PC-3 (cell line): Measurements from ENCODE around the gene TPGS1. TPM values are rescaled to one million over a fixed set of nuclear protein-coding genes. Genes with fewer than 3 reads are reported as not detected.

Experiments
- ATAC-seq: fragments of 200-7000 bp; cut with Tn5 transposase; 2 replicates; pipeline ENCODE4 v1.9.1; 2020; ENCODE audit warnings: mild to moderate bottlenecking, moderate library complexity
- BruUV-seq: library from RNA; stranded (reverse); fragments of 400-500 nt; replicated peaks from 2 replicates; lab custom pipeline; 2021; lab: Mats Ljungman, UMichigan
- CTCF ChIA-PET: fragments of 300-600 bp; sonication (Branson Sonifier 250); formaldehyde crosslinking; loops from one replicate; lab custom pipeline; 2022; ENCODE audit warnings: antibody characterized with exemption; lab: Charles Lee
- POLR2A ChIA-PET: fragments of 300-600 bp; sonication (Branson Sonifier 250); formaldehyde crosslinking; loops from one replicate; lab custom pipeline; 2022; ENCODE audit warnings: antibody characterized with exemption; ENCODE audit not compliant: unreplicated experiment; lab: Charles Lee
- DNase-seq: peaks from one replicate; pipeline ENCODE4 v3.0.0-alpha.2; 2015
- H2AFZ ChIP-seq: fragments of 300-600 bp; sonication (generic); 2 replicates; pipeline ENCODE4 v1.6.0; 2016; ENCODE audit warnings: antibody characterized with exemption, low read length
- H3F3A ChIP-seq: fragments of 300-600 bp; sonication (generic); one replicate; pipeline ENCODE4 v1.6.0; 2017; ENCODE audit warnings: antibody characterized with exemption, low read length, control low read depth, mild to moderate bottlenecking; ENCODE audit not compliant: unreplicated experiment
- H3K27ac ChIP-seq: fragments of 300-600 bp; sonication (generic); 2 replicates; pipeline ENCODE4 v1.5.1; 2016; ENCODE audit warnings: mild to moderate bottlenecking, low read length
- H3K27me3 ChIP-seq: fragments of 300-600 bp; sonication (generic); 2 replicates; pipeline ENCODE4 v1.6.1; 2016; ENCODE audit warnings: low read length, mixed read lengths
- H3K36me3 ChIP-seq: fragments of 300-600 bp; sonication (generic); 2 replicates; pipeline ENCODE4 v1.6.1; 2016; ENCODE audit warnings: low read depth, mixed run types, low read length, mixed read lengths
- H3K4me1 ChIP-seq: fragments of 300-600 bp; sonication (generic); 2 replicates; pipeline ENCODE4 v1.5.1; 2016; ENCODE audit warnings: low read length; ENCODE audit not compliant: insufficient read depth
- H3K4me2 ChIP-seq: fragments of 300-600 bp; sonication (generic); 2 replicates; pipeline ENCODE4 v1.6.0; 2016; ENCODE audit warnings: low read length
- H3K4me3 ChIP-seq: fragments of 300-600 bp; sonication (generic); 2 replicates; pipeline ENCODE4 v1.5.1; 2016; ENCODE audit warnings: mild to moderate bottlenecking, low read length, mixed read lengths
- H3K79me2 ChIP-seq: fragments of 300-600 bp; sonication (generic); 2 replicates; pipeline ENCODE4 v1.6.1; 2017; ENCODE audit warnings: low read length, mixed read lengths
- H3K9ac ChIP-seq: fragments of 300-600 bp; sonication (generic); 2 replicates; pipeline ENCODE4 v1.6.0; 2016; ENCODE audit warnings: mild to moderate bottlenecking, low read length
- H3K9me2 ChIP-seq: fragments of 300-600 bp; sonication (generic); replicated peaks from 2 replicates; pipeline ENCODE4 v1.6.1; 2016; ENCODE audit warnings: mixed run types, low read length, mixed read lengths
- H3K9me3 ChIP-seq: fragments of 300-600 bp; sonication (generic); 2 replicates; pipeline ENCODE4 v1.6.1; 2016; ENCODE audit warnings: low read length, mixed read lengths
- H4K20me1 ChIP-seq: fragments of 300-600 bp; sonication (generic); 2 replicates; pipeline ENCODE4 v1.6.1; 2016; ENCODE audit warnings: low read length, mixed read lengths
- EZH2 ChIP-seq: fragments of 300-600 bp; sonication (generic); IDR thresholded peaks from one replicate; pipeline ENCODE4 v1.6.1; 2017; ENCODE audit warnings: antibody characterized with exemption, mild to moderate bottlenecking, low read length; ENCODE audit not compliant: unreplicated experiment
- EZH2phosphoT487 ChIP-seq: fragments of 300-600 bp; sonication (generic); IDR thresholded peaks from 2 replicates; pipeline ENCODE4 v1.6.1; 2018; ENCODE audit warnings: mild to moderate bottlenecking, antibody characterized with exemption, low read length, borderline replicate concordance
- intact Hi-C: fragments of 100-400 bp; cut with micrococcal nuclease; formaldehyde crosslinking; loops from 2 replicates; pipeline ENCODE4 v1.9.0; 2023
- total RNA-seq: library from RNA; depleted of rRNA; stranded (reverse); fragments of >200 nt; gene quantifications from 2 replicates; pipeline ENCODE4 v1.2.3, GENCODE V29; 2014
- TF ChIP-seq, protein P1 (sequence below): fragments of 300-600 bp; sonication (generic); conservative IDR thresholded peaks from 2 replicates; pipeline ENCODE4 v1.5.1; 2017; ENCODE audit warnings: antibody characterized with exemption, low read depth, mild to moderate bottlenecking, low read length

The TPGS1 gene
- total RNA-seq, 1 experiment from 2014 or later = 28.5 TPM

DNA sequence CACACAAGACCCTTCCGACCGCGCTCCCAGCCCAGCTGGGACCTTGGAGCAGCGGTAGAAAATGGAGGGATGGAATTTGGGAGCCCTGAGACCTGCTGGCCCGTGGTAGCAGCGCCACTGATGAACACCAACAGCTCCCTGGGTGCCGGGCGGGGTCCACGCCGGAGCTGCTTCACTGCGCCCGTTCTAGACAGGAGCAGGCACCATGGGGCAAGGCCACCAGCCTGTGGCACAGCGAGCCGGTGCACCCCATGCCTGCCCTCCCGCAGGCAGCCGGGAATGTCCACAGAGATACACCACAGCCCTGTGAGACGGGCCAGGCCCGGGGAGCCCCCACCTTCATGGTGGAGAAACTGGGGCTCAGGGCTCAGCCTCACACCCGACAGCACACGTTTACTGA lies 36.6 kb upstream of the TPGS1 start:
- Histone ChIP-seq H3F3A (no peaks in the 10 kb centered on the region), H3K4me3 (no peak overlapping the region), H3K79me2 (no peaks in the 10 kb centered on the region), H3K4me2 (no peak overlapping the region), H4K20me1 (no peaks in the 10 kb centered on the region), H3K9me2 (no peaks in the 10 kb centered on the region), H3K27me3 (no peaks in the 10 kb centered on the region), H3K36me3 (no peaks in the 10 kb centered on the region), H3K4me1 (no peaks in the 10 kb centered on the region), H3K9ac (no peak overlapping the region), H3K27ac (no peak overlapping the region), H3K9me3 (no peaks in the 10 kb centered on the region), H2AFZ (no peak overlapping the region)
- TF ChIP-seq, protein P1, sequence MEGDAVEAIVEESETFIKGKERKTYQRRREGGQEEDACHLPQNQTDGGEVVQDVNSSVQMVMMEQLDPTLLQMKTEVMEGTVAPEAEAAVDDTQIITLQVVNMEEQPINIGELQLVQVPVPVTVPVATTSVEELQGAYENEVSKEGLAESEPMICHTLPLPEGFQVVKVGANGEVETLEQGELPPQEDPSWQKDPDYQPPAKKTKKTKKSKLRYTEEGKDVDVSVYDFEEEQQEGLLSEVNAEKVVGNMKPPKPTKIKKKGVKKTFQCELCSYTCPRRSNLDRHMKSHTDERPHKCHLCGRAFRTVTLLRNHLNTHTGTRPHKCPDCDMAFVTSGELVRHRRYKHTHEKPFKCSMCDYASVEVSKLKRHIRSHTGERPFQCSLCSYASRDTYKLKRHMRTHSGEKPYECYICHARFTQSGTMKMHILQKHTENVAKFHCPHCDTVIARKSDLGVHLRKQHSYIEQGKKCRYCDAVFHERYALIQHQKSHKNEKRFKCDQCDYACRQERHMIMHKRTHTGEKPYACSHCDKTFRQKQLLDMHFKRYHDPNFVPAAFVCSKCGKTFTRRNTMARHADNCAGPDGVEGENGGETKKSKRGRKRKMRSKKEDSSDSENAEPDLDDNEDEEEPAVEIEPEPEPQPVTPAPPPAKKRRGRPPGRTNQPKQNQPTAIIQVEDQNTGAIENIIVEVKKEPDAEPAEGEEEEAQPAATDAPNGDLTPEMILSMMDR = no peak
- TF ChIP-seq EZH2 (no peak), EZH2phosphoT487 (no peak)
- BruUV-seq = no TSS peak
- ChIA-PET POLR2A (no interaction called here), CTCF (no interaction called here)
- intact Hi-C loops = no loop called here
- no peak for DNase-seq
- no peak for ATAC-seq

DNA sequence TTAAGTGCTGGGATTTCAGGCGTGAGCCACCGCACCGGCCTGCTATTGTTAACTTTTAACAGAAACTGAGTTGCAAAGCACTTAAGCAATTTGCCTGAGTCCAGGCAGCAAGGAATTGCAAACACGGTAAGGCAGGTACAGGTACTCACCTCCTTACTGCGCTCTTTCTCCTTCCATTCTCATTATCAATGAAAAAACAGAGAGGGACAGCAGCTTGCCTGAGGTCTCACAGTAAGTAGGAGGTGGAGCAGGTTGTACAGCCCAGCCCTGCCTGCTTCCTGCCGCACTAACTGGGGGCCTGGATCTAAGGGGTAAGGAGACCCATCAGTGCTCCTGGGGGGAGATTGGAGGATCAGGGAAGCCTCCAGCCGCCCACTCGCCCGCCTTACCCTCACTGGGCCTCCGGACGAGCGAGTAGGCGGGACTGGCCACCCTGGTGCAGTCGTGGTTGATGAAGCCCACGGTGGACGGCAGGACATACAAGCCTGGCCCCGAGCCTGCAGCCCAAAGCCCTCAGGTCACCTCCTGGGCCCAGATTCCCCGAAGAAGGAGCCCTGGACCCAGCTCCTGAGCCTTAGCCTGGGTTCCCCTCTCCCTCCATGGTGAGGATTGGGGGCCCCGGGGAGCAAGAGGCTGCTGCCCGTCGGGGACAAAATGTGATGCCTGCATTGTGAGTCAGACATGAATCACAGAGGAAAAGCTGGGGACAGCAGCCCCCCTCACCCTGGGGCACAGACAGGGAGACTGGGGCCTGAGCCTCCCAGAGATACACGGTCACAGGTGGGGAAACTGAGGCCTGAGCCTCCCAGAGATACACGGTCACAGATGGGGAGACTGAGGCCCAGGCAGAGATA lies 35.1 kb upstream of the TPGS1 start:
- CTCF ChIA-PET = no interaction called here
- no peak for ATAC-seq

More for the DNA sequence above, 35.1 kb upstream of the TPGS1 start:
- intact Hi-C loops = no loop called here
- Histone ChIP-seq H3K9me3 (no peaks in the 10 kb centered on the region), H3K4me3 (no peak overlapping the region), H3K79me2 (no peaks in the 10 kb centered on the region), H3K4me2 (no peak overlapping the region), H3K9me2 (no peaks in the 10 kb centered on the region), H3K9ac (no peak overlapping the region), H3K36me3 (no peaks in the 10 kb centered on the region), H3K27me3 (no peaks in the 10 kb centered on the region), H3F3A (no peaks in the 10 kb centered on the region), H2AFZ (no peak overlapping the region), H3K27ac (no peak overlapping the region), H4K20me1 (no peaks in the 10 kb centered on the region), H3K4me1 (no peaks in the 10 kb centered on the region)
- no peak for DNase-seq
- POLR2A ChIA-PET = no interaction called here
- TF ChIP-seq EZH2phosphoT487 (no peak), EZH2 (no peak)
- TF ChIP-seq, protein P1 = no peak
- BruUV-seq = no TSS peak
